HepG2 (cell line): Measurements from ENCODE around the gene HYCC2. TPM values are rescaled to one million over a fixed set of nuclear protein-coding genes. Genes with fewer than 3 reads are reported as not detected.

Source experiments
- CENPX ChIP-seq: sonication (generic); formaldehyde crosslinking; IDR thresholded peaks from 2 replicates; pipeline ENCODE4 v1.9.0; 2021; ENCODE audit warnings: mild to moderate bottlenecking, missing genetic modification reagents, moderate library complexity
- CREB3 ChIP-seq: sonication (generic); formaldehyde crosslinking; IDR thresholded peaks from 2 replicates; pipeline ENCODE4 v1.5.0; 2020; ENCODE audit warnings: missing genetic modification reagents
- ELK4 ChIP-seq: sonication (generic); formaldehyde crosslinking; IDR thresholded peaks from 2 replicates; pipeline ENCODE4 v1.9.0; 2021; ENCODE audit warnings: missing genetic modification reagents, borderline replicate concordance
- EP300 ChIP-seq, 3 experiments: sonication (generic) in 1 of 3; formaldehyde crosslinking in 1 of 3; IDR thresholded peaks; 2 replicates each; pipeline versions ENCODE4 v1.5.1 to v1.6.1; 2011 to 2020; ENCODE audit warnings: low read depth in 2 of 3, low read length in 2 of 3, borderline replicate concordance in 1 of 3, improper control_type of control experiment in 1 of 3, mild to moderate bottlenecking in 1 of 3, missing genetic modification reagents in 1 of 3, moderate library complexity in 1 of 3
- GFI1 ChIP-seq: sonication (generic); formaldehyde crosslinking; IDR thresholded peaks from 2 replicates; pipeline ENCODE4 v1.5.0; 2020; ENCODE audit warnings: missing genetic modification reagents, mild to moderate bottlenecking, borderline replicate concordance
- HES4 ChIP-seq: sonication (generic); formaldehyde crosslinking; IDR thresholded peaks from 2 replicates; pipeline ENCODE4 v1.9.0; 2021; ENCODE audit warnings: mild to moderate bottlenecking, missing genetic modification reagents, borderline replicate concordance
- HMG20A ChIP-seq: IDR thresholded peaks from 2 replicates; pipeline ENCODE4 v1.6.1; 2016; ENCODE audit warnings: borderline replicate concordance
- JUNB ChIP-seq: sonication (generic); formaldehyde crosslinking; IDR thresholded peaks from 2 replicates; pipeline ENCODE4 v1.8.0; 2022; ENCODE audit warnings: missing genetic modification reagents, mild to moderate bottlenecking, borderline replicate concordance
- MYC ChIP-seq: sonication (generic); formaldehyde crosslinking; IDR thresholded peaks from 2 replicates; pipeline ENCODE4 v1.9.0; 2021; ENCODE audit warnings: missing genetic modification reagents, borderline replicate concordance
- NONO ChIP-seq, 2 experiments: fragments of 450-650 bp in 1 of 2; sonication (generic) in 1 of 2; formaldehyde crosslinking in 1 of 2; IDR thresholded peaks in 1 of 2; conservative IDR thresholded peaks in 1 of 2; 2 replicates each; pipeline versions ENCODE4 v1.6.1 to v1.8.0; 2017 to 2022; ENCODE audit warnings: mild to moderate bottlenecking in 1 of 2, missing genetic modification reagents in 1 of 2, moderate library complexity in 1 of 2
- NR2C2 ChIP-seq: sonication (generic); formaldehyde crosslinking; IDR thresholded peaks from 2 replicates; pipeline ENCODE4 v1.4.0; 2020; ENCODE audit warnings: missing genetic modification reagents, mild to moderate bottlenecking, moderate library complexity, borderline replicate concordance
- PATZ1 ChIP-seq: sonication (generic); formaldehyde crosslinking; IDR thresholded peaks from 2 replicates; pipeline ENCODE4 v1.4.0; 2020; ENCODE audit warnings: missing genetic modification reagents
- PLSCR1 ChIP-seq: sonication (generic); formaldehyde crosslinking; IDR thresholded peaks from 2 replicates; pipeline ENCODE4 v1.5.0; 2020; ENCODE audit warnings: missing genetic modification reagents, mild to moderate bottlenecking, borderline replicate concordance
- SPEN ChIP-seq: sonication (generic); formaldehyde crosslinking; IDR thresholded peaks from 2 replicates; pipeline ENCODE4 v1.5.1; 2020; ENCODE audit warnings: low read depth, mild to moderate bottlenecking, missing genetic modification reagents
- XBP1 ChIP-seq: sonication (generic); formaldehyde crosslinking; IDR thresholded peaks from 2 replicates; pipeline ENCODE4 v1.5.0; 2020; ENCODE audit warnings: missing genetic modification reagents
- ZBTB7A ChIP-seq: sonication (generic); formaldehyde crosslinking; IDR thresholded peaks from 2 replicates; pipeline ENCODE4 v1.8.0; 2022; ENCODE audit warnings: mild to moderate bottlenecking, missing genetic modification reagents
- ZFX ChIP-seq: sonication (generic); formaldehyde crosslinking; IDR thresholded peaks from 2 replicates; pipeline ENCODE4 v1.4.0; 2020; ENCODE audit warnings: mild to moderate bottlenecking, low read depth, missing genetic modification reagents, moderate library complexity
- ZNF414 ChIP-seq: sonication (generic); formaldehyde crosslinking; IDR thresholded peaks from 2 replicates; pipeline ENCODE4 v1.5.0; 2020; ENCODE audit warnings: missing genetic modification reagents
- ZNF691 ChIP-seq: sonication (generic); formaldehyde crosslinking; IDR thresholded peaks from 2 replicates; pipeline ENCODE4 v1.4.0; 2020; ENCODE audit warnings: missing genetic modification reagents, low read depth, mild to moderate bottlenecking, borderline replicate concordance
- ZNF75D ChIP-seq: sonication (generic); formaldehyde crosslinking; IDR thresholded peaks from 2 replicates; pipeline ENCODE4 v1.8.1; 2023; ENCODE audit warnings: missing genetic modification reagents, mild to moderate bottlenecking, borderline replicate concordance
- ZSCAN25 ChIP-seq: sonication (generic); formaldehyde crosslinking; IDR thresholded peaks from 2 replicates; pipeline ENCODE4 v1.8.0; 2022; ENCODE audit warnings: mild to moderate bottlenecking, missing genetic modification reagents
- polyA plus RNA-seq, 8 experiments: library from polyadenylated mRNA; depleted of rRNA in 3 of 8; stranded (reverse) in 7 of 8; unstranded in 1 of 8; fragments of >200 nt; fragmentation: Illumina TruSeq in 4 of 8; extraction: Trizol in 4 of 8; gene quantifications; 2 replicates each; pipeline versions ENCODE4 v1.2.1 to v1.2.3, GENCODE V29; 2011 to 2016; ENCODE audit warnings: low read depth in 4 of 8, missing spikeins in 1 of 8, mixed read lengths in 1 of 8; ENCODE audit not compliant: insufficient read depth in 1 of 8
- total RNA-seq, 5 experiments: library from RNA; depleted of rRNA; stranded (reverse); fragments of >200 nt; fragmentation: Illumina TruSeq; extraction: Trizol; gene quantifications; 2 replicates each; pipeline ENCODE4 v1.2.3, GENCODE V29; 2016; ENCODE audit warnings: low read depth in 1 of 5

Gene HYCC2
- total and polyA plus RNA-seq, 2 of the 13 experiments (the other 11 are each of a cell fraction or from before 2014, with no cell fraction given), result 4.7 to 13.9 TPM

- TF ChIP-seq ZNF691 (CRISPR knock-in tag) (no peak; the same call in 1 of the 2 replicates), ZSCAN25 (peak; percentile 78; the same call in 1 of the 2 replicates), HMG20A (CRISPR knock-in tag) (peak; percentile 27; the same call in 1 of the 2 replicates), JUNB (peak; percentile 74; the same call in 1 of the 2 replicates), ZNF75D (CRISPR knock-in tag) (no peak), XBP1 (CRISPR knock-in tag) (no peak), ELK4 (no peak), CREB3 (CRISPR knock-in tag) (0 out of 2 replicates have a peak, but pooled peaks have one; percentile 42), HES4 (CRISPR knock-in tag) (no peak), PLSCR1 (no peak), EP300 (IDR thresholded peaks at IDR 0.05; ENCODE audit: low read depth in 2 of 2, low read length in 2 of 2) (no peak; a peak in 3 of 4 replicates), EP300 (CRISPR knock-in tag; IDR thresholded peaks at IDR 0.05; ENCODE audit: borderline replicate concordance) (peak; percentile 77), PATZ1 (CRISPR knock-in tag) (peak; percentile 71), GFI1 (peak; percentile 65; the same call in 1 of the 2 replicates), NR2C2 (CRISPR knock-in tag) (peak; percentile 98), MYC (no peak), ZFX (peak; percentile 85), NONO (IDR thresholded peaks at IDR 0.05) (no peak), NONO (CRISPR knock-in tag; conservative IDR thresholded peaks at IDR 0.05) (peak; percentile 99), ZBTB7A (CRISPR knock-in tag) (peak; percentile 18; the same call in 1 of the 2 replicates), SPEN (CRISPR knock-in tag) (peak; percentile 96), ZNF414 (CRISPR knock-in tag) (peak; percentile 92; the same call in 1 of the 2 replicates), CENPX (CRISPR knock-in tag) (no peak)
Measured at GRCh38 chr2:201071479-201072200, at the start of gene HYCC2, which contains the start of gene NDUFB3 (continued).
